ENCODE measurements around the gene CRB2. TPM values are rescaled to one million over a fixed set of nuclear protein-coding genes. Genes with fewer than 3 reads are reported as not detected.

Gene CRB2
- total RNA-seq, 2 donors from 2014 or later: 1.6 to 3.5 TPM

GRCh38 chr9:123370526-123371227 lies 14.7 kb downstream of the CRB2 start:
- H3K27me3 ChIP-seq: peaks cover 3 to 7% of the 10 kb centered on the region in 2 donors

GRCh38 chr9:123371228-123371584 lies 15.2 kb downstream of the CRB2 start:
- Histone ChIP-seq H3K4me1 (peaks cover 0 to 26% of the 10 kb centered on the region in 2 donors), H3K27ac (no peak overlapping the region), H3K27me3 (peaks cover 3 to 7% of the 10 kb centered on the region in 2 donors), H3K9me3 (no peaks in the 10 kb centered on the region), H3K4me3 (no peak overlapping the region), H3K36me3 (no peaks in the 10 kb centered on the region)
- DNase-seq (ENCODE audit: low spot score): no peak
- no peak for TF ChIP-seq CTCF (IDR thresholded peaks at IDR 0.05)

More at GRCh38 chr9:123370526-123371227, 14.7 kb downstream of the CRB2 start:
- no peak for TF ChIP-seq CTCF (IDR thresholded peaks at IDR 0.05)
- Histone ChIP-seq H3K27ac (no peak overlapping the region), H3K4me3 (no peak overlapping the region), H3K36me3 (no peaks in the 10 kb centered on the region), H3K9me3 (no peaks in the 10 kb centered on the region), H3K4me1 (peaks cover 0 to 20% of the 10 kb centered on the region in 2 donors)
- DNase-seq (ENCODE audit: low spot score): no peak

DNA sequence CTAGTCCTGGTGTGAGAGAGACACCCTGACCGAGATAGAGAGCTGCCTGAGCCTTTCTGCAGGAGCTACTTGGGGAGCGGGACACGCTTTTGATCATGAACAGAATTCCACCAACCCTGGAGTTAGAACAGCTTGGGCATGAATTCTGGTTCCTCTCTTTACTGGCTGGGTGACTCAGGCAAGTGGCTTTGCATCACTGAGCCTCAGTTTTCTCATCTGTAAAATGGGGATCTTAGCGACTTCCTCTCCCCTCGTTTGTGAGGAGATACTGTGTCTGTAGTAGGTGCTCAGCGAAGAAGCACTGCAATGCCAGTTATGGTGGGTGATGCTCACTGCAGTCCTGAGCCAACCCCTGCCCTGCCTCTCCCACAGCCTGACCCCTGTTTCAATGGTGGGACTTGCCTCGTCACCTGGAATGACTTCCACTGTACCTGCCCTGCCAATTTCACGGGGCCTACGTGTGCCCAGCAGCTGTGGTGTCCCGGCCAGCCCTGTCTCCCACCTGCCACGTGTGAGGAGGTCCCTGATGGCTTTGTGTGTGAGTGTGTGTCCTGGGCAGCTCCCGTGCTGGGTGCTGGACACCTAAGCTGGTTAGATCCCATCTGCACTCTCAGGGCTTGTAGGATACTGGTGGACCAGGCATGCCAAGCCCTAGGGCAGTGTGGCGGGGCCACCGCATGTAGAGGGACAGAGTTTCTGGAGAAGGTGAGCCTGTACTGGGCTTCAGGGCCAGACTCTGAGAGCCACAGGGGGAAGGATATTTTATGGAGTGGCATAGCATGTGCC lies 16.0 kb downstream of the CRB2 start:
- Histone ChIP-seq H3K4me3 (no peak overlapping the region), H3K9me3 (no peaks in the 10 kb centered on the region), H3K27ac (no peak overlapping the region), H3K36me3 (no peaks in the 10 kb centered on the region), H3K27me3 (peaks cover 3 to 7% of the 10 kb centered on the region in 2 donors), H3K4me1 (peaks cover 0 to 26% of the 10 kb centered on the region in 2 donors)
- no peak for DNase-seq (ENCODE audit: low spot score)
- TF ChIP-seq CTCF (IDR thresholded peaks at IDR 0.05): no peak

- Histone ChIP-seq H3K36me3 (no peaks in the 10 kb centered on the region), H3K4me3 (no peak overlapping the region), H3K9me3 (no peaks in the 10 kb centered on the region), H3K27ac (no peak overlapping the region), H3K27me3 (peaks cover 3 to 7% of the 10 kb centered on the region in 2 donors), H3K4me1 (peaks cover 0 to 25% of the 10 kb centered on the region in 2 donors)
- TF ChIP-seq CTCF (IDR thresholded peaks at IDR 0.05): no peak
- no peak for DNase-seq (ENCODE audit: low spot score)
Measured at GRCh38 chr9:123372766-123373446, 16.9 kb downstream of the CRB2 start.

DNA sequence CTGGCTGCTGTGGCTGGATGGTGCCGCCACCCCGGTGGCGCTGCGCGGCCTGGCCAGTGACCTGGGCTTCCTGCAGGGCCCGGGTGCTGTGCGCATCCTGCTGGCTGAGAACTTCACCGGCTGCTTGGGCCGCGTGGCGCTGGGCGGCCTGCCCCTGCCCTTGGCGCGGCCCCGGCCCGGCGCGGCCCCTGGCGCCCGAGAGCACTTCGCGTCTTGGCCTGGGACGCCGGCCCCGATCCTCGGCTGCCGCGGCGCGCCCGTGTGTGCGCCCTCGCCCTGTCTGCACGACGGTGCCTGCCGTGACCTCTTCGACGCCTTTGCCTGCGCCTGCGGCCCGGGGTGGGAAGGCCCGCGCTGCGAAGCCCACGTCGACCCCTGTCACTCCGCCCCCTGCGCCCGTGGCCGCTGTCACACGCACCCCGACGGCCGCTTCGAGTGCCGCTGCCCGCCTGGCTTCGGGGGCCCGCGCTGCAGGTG lies 17.5 kb downstream of the CRB2 start:
- no peak for TF ChIP-seq CTCF (IDR thresholded peaks at IDR 0.05)
- Histone ChIP-seq H3K27me3 (peaks cover 3 to 7% of the 10 kb centered on the region in 2 donors), H3K4me1 (peaks cover 0 to 19% of the 10 kb centered on the region in 2 donors), H3K9me3 (no peaks in the 10 kb centered on the region), H3K36me3 (no peaks in the 10 kb centered on the region), H3K27ac (no peak overlapping the region), H3K4me3 (no peak overlapping the region)
- no peak for DNase-seq (ENCODE audit: low spot score)

All from right atrium auricular region (tissue), 2 donors.